Stimulated activated CD8-positive, alpha-beta memory T cell treated with anti-CD3 and anti-CD28 coated beads, Interleukin-15, amount 100 ng/mL, for 48 hours (primary cell): Measurements from ENCODE around the gene CEACAM21.
A peak's percentile ranks its signal among the peaks of the same experiment; 100 is the strongest.
"Not testable (repeated sequence)": the region's sequence is repeated elsewhere in the genome, so short reads cannot be mapped to it uniquely, and the experiment has no call there.

Experiments
- DNase-seq, 2 donors: peaks; one replicate each; pipeline ENCODE4 v3.0.0-alpha.2; 2020; ENCODE audit warnings: low read depth in 2 of 2

Gene CEACAM21

DNA sequence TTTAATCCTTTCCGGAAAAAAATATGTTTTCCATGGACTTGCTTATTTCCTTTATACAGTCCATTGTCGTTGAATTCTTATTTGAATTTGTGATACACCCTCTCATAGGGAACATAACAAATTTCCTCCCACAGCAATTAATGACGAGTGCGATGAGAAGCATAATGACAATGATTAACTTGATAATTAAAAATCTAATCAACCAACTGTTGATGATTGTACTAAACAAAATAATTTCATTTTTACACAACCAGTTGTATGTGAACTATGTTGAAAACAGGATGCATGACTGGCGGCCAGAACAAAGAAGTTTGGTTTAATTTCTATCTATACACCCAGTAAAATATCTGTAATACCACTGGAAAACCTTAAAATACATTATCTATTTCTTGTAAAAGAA lies 26.1 kb upstream of the CEACAM21 start:
- DNase-seq = no peak

DNA sequence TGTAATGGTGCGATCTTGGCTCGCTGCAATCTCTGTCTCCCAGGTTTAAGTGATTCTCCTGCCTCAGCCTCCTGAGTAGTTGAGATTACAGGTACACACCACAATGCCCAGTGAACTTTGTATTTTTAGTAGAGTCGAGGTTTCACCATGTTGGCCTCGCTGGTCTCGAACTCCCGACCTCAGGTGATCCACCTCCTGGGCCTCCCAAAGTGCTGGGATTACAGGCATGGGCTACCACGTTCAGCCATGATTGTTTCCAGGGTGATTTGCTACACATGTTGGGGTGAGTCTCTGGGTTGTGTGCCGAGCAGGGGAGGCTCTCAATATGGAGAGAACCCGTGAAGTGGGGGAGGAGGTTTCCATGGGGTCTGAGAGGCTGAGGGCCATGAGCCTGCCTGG lies 24.8 kb upstream of the CEACAM21 start:
- DNase-seq = no peak

DNA sequence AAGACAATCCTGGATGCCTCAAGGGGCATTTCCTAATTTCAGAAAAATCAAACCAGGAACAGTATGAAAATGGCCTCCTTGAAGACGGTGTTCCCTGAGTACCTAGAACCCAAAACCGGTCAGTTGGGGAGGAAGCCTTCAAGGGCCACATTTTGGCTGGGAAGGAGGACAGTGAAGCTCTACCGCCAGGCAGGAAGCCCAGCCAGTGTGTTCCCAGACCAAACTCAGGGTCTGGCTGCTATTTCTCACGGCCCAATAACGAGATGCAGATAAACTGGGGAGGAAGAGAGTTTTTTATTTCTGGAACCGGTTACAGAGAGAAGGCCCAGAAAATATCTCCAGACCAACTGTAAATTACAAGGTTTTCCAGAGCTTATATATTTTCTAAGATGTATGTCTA lies 24.3 kb upstream of the CEACAM21 start:
- no peak for DNase-seq

DNA sequence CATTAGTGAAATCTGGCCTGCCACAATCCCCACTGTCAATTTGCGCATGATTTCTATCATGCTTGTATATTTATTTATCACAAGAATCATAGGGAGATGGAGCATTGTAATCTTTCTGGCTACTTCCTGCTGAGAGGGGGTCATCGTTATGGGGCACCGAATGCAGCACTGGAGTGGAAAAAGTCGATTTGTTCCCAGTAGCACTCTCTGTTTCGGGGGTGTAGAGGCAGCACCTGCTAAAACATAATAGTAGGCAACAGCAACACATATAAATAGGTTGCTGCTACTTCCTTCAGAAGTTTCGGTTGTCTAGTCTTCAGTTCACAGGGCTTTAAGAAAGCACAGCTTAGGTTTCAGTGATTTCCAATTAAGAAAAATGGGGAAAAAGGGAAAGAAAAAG lies 23.4 kb upstream of the CEACAM21 start:
- DNase-seq = no peak

DNA sequence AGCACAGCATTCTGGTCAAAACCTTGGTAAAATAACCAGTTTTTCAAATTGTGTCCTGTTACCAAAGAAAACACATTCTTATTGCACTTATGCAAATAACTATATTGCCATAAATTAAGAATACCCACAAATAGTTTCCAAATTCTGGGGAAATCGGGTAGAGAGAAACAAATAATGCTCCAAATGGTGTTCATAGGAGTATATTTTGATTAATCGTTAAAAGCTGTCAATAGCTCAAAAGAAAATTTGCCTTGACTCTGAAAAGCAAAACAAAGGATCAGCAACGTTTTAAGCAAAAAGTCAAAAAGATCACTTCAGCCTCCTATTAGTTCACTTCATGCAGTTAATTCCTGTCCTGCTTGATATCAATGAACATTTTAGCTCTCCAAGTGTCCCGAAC lies 22.2 kb upstream of the CEACAM21 start:
- DNase-seq = no peak

DNA sequence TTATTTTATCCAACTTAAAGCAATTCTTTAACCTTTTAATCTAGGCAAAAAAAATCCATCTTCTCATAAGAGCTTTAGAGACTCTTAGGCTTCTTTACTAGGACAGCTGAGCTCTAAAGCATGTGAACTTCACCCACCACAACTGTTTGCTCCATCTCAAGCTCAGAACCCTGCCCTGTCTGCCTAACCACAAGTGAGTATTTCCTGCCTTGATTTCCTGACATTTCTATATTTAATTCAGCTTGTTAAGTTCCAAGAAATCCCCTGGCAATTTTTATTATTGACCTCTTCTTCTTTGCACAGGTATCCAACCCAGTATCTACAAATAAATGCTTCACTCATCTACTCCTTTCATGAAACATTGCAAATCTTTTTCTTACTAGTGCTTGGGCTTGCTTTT lies 21.1 kb upstream of the CEACAM21 start:
- DNase-seq = no peak

DNA sequence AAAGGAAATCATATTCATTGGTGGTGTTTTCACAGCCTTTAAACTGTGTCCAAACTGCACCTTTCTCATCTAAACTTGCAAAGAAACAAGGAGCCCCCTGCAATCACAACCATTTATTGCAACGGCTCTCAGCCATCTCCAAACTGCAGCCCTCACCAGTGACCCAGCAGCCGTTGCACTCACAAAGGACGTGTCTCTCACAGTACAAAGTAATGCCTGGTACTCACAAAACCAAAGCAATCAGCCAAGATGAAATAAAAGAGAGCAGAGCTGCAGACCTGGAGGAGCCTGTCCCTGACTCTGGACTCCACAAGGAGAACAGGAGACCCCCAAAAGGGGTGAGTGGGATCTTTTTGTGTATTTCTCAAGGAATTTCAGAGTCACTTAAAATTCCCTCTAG lies 20.2 kb upstream of the CEACAM21 start:
- no peak for DNase-seq

DNA sequence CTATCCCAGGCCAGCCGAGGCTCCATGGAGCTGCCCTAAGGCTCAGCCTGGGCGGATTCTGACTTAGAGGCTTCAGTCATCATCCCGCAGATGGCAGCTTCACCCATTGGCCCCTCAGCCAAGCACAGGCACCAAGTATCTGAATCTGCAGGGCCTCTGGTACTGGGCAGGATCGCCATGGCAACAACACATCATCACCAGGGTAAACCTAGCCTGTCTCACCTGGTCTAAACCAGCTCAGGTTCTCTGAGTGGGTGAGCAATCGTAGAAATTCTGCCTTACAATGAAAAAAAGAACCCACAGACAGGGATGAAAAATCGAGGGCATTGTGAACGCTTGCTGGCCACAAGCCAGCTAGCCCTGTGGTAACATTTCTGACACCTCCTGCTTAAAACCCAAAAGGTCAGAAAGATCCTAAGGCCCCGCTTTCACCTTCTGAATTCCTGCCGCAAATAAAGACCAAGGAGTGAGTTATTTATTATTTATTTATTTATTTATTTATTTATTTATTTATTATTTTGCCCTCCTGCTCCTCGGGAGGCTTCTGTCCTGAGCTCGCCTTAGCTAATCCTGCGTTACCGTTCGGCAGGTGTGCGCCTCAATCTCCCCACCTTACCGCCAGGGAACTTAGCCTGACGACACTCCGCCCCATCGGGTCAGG lies 12.0 kb upstream of the CEACAM21 start:
- DNase-seq = no peak

DNA sequence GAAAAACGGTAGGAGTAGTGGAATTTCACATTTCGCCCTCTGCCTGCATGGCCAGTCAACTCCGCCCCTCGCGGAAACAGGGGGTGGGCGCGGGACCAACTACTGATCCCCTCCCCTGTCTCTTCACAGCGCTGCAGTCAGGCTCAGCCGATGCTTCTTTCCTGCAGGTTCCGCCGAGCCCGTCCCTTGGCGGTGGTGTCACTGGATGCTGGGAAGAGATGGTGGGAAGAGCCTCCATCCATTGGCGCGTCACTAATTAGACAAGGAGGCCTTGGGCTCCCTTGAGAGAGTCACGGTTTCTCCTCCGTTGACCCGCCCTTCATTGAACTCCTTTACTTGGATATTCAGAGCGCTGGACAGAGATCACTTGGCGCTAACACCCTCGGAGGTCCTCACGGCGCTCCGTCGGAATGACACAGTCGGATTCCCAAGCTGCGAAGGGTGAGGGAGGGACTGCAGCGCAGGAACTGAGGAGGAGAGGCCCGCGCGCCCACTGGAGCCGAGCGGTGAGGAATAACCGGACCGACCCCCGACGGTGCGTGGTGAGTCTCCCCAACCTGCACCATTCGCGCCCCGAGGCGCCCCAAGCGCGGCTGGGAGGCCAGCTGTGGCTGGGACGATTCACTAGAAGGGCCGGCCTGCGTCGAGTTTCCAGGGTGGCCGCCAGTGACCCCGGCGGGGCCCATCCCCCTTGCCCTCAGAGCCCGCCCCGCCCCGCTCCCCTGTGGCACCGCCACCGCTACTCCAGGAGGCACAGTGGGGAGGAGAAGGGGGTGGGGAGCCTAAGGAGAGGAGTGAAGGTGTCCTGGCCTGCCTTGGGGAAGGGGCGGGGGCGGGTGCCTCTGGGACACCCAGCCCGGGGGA lies 11.2 kb upstream of the CEACAM21 start:
- no peak for DNase-seq

DNA sequence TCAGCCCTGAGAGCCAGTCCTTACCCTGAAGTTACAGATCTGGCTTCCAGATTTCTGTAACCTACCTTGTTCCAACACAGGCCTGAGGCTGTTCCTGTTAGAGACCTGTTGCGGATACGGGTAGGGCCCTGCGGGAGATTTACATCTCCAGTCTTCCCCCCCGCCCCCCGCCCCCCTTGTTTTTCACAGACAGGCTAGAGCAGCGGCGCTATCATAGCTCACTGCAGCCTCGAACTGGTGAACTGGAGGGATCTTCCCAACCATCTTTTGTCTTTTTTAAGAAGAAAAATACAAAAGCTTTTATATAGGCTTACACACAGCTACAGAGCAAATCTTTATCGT lies 10.6 kb upstream of the CEACAM21 start:
- DNase-seq = no peak

DNA sequence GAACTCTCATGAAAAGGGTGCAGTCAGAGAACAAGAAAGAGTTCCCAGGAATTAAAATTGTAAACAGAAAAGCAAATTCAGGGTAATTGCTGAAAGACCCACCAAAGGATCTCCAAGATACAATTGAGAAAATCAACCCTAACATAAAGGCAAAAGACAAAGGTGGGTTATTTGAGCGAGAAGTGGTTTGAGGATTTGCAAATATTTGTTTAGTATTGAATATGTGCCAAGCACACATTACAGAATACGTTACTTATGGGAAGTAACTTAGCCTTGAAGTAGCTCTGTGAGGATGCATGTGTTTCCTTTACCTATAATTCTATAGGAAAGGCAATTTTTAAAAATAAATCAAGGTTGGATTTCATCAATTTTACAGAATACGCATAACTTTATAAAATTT lies 10.0 kb upstream of the CEACAM21 start:
- no peak for DNase-seq

DNA sequence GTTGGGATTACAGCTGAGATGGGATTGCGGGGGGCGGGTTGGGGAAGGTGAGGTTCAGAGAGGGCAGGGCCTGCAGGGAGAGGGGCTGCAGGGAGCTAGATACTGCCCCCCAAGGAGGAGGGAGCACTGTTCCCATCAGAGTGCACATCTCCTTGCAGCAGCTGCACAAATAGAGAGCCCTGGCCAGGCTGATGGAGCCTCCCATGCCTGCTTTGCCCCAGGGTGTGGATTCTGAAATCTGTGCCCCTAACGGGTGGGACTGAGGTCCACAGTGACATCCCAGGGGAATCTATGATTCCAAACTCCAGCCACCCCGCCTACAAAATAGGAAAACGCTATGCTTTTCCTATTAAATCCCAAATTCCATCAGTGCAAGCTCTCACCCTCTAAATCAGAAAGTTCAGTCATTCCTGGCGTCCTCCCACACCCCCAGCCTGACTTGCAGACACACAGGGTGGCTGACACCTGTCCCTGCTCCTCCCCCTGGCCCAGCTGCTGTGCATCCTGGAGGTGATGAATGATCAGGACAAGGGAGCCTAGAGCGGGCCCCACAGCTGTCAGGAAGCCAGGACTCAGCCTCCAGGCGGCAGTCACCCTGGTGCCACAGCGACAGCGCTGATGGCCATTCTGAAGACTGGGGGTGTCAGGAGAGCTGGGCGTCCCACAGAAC lies 6.3 kb upstream of the CEACAM21 start:
- no peak for DNase-seq

DNA sequence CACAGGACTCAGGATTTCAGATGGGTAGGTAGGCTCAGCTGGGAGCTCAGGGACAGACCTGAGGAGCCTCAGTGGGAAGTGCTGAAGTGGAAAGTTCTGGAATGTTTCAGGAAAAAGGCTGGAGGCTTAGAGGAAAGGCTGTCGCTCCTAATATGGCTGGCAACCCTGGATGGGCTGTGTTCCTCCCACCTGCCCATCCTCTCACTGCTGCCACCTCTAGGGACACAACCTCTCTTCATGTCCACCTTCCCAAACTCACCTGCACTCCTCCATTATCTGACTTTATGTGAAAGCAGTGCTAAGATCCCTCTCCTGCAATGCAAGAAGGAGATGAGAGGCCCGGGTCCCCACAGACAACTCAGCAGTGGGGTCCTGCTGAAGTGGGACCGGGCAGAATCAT lies 5.8 kb upstream of the CEACAM21 start:
- no peak for DNase-seq

DNA sequence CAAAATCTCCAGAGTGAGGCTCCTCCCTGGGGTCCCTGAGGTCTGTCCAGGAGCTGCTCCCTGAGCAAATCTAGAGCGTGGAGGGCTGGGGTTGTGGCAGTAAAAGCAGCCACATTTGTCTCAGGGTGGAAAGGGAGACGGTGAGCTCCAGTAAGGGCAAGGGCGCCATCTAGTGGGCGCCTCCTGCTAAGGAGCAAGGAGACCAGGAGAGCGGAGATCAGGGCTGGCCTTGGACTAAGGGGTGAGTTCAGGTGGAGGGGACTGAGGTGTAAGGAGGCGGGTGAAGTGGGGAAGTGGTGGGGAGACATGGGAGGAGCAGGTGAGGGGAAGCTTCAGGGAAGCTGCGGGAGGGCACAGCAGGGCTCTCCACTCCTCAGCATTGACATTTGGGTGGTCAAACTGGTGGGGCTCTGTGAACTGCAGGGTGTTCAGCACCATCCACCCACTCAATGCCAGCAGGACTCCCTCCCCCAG lies 5.3 kb upstream of the CEACAM21 start:
- DNase-seq = peak; percentile 61 to 69

DNA sequence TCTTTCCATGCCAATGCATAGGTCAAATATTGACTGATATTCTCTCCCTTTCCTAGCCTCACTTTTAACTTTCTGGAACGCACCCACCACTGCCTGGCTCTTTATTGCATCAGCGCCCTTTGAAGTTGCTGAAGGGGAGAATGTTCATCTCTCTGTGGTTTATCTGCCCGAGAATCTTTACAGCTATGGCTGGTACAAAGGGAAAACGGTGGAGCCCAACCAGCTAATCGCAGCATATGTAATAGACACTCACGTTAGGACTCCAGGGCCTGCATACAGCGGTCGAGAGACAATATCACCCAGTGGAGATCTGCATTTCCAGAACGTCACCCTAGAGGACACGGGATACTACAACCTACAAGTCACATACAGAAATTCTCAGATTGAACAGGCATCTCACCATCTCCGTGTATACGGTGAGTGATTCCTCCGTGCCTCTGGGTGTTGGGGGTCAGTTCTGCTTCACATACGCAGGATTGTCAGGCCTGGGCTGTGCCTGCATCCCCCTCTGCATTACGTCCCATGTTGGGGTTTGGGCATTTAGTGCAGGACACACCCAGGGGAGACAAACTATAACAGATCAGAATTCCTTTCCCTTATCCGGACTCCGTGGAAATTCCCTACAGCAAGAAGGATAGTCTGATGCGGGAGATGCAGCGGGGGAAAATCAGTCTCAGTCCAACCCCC lies 1.3 kb downstream of the CEACAM21 start:
- DNase-seq = no peak

DNA sequence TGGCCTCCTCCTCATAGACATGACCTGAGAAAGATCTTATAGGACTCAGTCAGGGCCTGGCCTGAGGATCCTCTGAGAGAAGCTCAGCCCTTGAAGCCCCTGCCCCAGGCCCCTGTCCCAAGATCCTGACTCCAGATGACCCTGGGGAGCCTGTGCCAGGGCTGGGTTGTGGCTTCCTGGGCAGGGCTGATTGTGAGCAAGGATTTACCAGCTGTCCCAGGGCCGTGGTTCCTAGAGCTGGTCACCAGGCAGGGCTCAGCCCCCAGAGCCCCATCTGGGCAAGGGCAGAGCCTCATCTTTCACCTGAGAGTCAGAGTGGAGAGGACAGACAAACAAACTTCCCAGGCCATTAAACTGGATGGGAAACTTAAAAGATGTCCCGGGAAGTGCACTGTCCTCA lies 1.9 kb downstream of the CEACAM21 start:
- DNase-seq = no peak

DNA sequence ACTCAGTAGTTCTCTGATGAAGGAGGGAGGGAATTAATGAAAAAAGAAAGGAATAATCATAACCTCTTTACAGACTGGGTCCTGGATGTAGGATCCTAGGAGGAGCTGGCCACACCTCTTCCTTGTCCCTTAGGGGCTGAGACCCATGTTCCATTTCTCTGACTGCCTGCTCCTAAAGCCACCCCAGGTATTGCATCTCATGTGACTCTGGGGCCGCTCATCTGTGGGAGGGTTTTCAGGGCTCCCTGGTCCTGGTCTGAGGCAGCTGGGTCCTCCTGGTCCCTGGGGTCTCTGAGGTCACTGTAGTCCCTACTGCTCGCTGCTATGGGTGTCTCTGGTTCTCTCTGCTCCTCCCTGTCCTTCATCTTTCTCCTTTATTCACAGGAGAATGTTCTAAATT lies 2.9 kb downstream of the CEACAM21 start:
- no peak for DNase-seq

DNA sequence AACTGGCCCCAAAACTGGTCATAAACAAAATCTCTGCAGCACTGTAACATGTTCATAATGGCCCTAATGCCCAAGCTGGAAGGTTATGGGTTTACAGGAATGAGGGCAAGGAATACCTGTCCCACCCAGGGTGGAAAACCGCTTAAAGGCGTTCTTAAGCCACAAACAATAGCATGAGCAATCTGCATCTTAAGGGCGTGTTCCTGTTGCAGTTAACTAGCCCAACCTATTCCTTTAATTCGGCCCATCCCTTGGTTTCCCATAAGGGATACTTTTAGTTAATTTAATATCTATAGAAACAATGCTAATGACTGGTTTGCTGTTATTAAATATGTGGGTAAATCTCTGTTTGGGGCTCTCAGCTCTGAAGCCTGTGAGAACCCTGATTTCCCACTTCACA lies 5.1 kb downstream of the CEACAM21 start:
- not testable (repeated sequence) for DNase-seq

DNA sequence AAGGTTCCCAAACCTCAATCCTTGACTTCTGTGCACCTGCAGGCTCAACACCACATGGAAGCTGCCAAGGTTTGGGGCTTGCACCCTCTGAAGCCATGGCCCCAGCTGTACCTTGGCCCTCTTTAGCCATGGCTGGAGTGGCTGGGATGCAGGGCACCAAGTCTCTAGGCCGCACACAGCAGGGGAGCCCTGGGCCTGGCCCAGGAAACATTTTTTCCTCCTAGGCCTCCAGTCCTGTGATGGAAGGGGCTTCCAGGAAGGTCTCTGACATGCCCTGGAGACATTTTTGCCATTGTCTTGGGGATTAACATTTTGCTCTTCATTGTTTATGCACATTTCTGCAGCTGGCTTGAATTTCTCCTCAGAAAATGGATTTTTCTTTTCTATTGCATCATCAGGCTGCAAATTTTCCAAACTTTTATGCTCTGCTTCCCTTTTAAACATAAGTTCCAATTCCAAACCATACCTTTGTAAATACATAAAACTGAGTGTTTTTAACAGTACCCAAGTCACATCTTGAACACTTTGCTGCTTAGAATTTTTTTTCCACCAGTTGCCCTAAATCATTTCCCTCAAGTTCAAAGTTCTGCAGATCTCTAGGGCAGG lies 6.7 kb downstream of the CEACAM21 start:
- not testable (repeated sequence) for DNase-seq

DNA sequence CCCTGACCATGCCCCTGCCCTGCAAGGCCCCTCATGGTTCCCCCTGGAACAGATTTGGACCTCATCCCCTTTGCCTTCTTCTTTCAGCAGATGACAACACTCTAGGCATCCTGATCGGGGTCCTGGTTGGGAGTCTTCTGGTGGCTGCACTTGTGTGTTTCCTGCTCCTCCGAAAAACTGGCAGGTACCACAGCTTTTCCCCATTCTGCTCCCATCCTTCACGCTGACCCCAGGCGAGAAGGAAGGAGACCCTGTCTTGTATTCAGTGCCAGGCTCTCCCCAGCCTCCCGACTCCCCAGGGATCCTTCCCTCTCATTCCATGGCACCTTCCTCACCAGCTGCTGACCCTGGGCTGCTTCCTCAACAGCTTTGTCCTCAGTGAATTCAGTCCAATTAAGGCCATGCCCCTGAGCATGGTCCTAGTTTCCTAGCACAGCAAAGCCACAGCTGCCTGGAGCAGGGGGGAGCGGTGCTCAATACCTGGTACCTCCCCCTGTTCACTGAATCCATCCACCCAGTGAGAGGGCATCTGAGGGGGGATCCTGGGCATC lies 8.4 kb downstream of the CEACAM21 start:
- DNase-seq = no peak

DNA sequence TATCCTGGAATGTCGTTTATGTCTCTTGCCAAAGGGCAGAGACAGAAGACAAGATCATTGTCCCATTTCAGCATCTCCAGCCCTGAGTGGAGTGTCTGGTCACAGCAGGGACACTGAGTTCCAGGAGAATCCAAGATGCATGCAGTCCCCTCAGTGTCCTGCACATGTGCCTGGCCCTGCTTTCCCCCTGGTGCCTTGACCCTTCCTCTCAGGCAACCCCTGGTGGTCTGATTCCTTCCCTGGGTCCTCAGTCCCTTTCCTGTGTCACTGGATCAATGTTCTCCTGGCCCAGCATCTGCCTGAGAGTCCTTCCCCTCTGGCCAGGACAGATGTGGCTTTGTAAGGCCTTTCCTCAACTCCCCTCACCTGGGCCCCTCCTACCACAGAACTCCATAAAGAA lies 9.0 kb downstream of the CEACAM21 start:
- DNase-seq = no peak

DNA sequence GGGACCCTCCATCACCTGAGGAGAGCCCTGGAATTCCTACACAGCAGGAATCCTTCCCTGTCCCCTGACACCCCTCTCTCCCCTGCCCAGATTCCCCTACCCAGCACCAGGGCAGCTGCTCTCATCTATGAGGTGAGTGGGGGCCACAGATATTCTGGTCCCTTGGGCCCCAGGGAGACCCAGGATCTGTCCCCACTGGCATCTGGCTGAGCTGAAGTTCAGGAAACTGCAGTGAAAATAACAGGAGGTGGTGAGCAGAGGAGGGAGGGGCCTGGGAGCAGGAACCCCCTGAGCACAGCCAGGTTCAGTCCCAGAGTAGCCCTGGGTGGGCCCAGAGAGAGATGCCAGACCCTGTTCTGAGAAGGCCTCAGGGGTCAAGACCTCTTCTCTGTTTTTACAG lies 10.1 kb downstream of the CEACAM21 start:
- no peak for DNase-seq
